ENCODE results near the gene KTN1.

DNA sequence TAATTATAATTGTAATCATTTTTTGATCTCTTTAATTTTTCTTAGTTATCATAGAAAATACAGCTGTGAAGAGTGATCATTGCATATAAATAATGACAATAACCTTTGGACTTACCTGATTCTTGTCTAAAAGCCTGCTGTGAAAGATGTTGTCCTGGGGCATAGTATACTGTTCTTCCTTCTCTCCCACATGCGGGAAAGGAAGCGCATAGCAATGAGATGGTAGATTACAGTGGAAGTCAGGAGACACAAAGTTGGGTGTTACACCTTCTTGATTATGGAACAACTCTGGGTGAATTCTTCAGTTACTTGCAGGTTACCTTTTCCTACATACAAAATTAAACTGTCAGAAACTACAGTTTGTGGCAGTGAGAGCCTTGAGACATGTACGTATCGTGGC, 140.8 kb downstream of the KTN1 start:
- TF ChIP-seq, protein P1, sequence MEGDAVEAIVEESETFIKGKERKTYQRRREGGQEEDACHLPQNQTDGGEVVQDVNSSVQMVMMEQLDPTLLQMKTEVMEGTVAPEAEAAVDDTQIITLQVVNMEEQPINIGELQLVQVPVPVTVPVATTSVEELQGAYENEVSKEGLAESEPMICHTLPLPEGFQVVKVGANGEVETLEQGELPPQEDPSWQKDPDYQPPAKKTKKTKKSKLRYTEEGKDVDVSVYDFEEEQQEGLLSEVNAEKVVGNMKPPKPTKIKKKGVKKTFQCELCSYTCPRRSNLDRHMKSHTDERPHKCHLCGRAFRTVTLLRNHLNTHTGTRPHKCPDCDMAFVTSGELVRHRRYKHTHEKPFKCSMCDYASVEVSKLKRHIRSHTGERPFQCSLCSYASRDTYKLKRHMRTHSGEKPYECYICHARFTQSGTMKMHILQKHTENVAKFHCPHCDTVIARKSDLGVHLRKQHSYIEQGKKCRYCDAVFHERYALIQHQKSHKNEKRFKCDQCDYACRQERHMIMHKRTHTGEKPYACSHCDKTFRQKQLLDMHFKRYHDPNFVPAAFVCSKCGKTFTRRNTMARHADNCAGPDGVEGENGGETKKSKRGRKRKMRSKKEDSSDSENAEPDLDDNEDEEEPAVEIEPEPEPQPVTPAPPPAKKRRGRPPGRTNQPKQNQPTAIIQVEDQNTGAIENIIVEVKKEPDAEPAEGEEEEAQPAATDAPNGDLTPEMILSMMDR (IDR thresholded peaks at IDR 0.05): no peak
- TF ChIP-seq POLR2A (IDR thresholded peaks at IDR 0.05): no peak
